ENCODE data around the gene RCVRN. TPM values are rescaled to one million over a fixed set of nuclear protein-coding genes. Genes with fewer than 3 reads are reported as not detected.

RCVRN gene
- total and polyA plus RNA-seq, 2 of the 8 experiments (the other 6 are each of a cell fraction or from before 2014, with no cell fraction given), result not detected

- H4K8ac ChIP-seq (ENCODE audit: extremely low read depth, insufficient read depth, low read length), result no peak overlapping the region
- H3K9ac ChIP-seq (replicated peaks in 1 of 4; ENCODE audit: extremely low read depth in 1 of 4, low read depth in 3 of 4, low read length in 3 of 4), result no peak overlapping the region
- H3K27me3 ChIP-seq (replicated peaks in 1 of 4; ENCODE audit: control insufficient read depth in 3 of 4, extremely low read depth in 1 of 4, insufficient read depth in 3 of 4, low read length in 3 of 4), result no peaks in the 10 kb centered on the region
- no peak overlapping the region for H4K5ac ChIP-seq (ENCODE audit: insufficient read length, low read depth, low read length)
- ChIA-PET POLR2A (ENCODE audit: partially characterized antibody) (interaction anchor here (1.3 kb wide), 1 partner anchor 15 kb away, joined by 3 read pairs; no protein-coding TSS in a partner anchor), CTCF (ENCODE audit: partially characterized antibody) (interaction anchor here (0.7 to 7.6 kb wide), 4 partner anchors 13 to 212 kb away, joined by 3 to 75 read pairs (median 4); partner anchors contain the start of gene RCVRN)
- H2BK15ac ChIP-seq (ENCODE audit: low read length), result no peak overlapping the region
- 90% methylated on average over 9 of the region's 9 CpGs; no CpG with 5 or more reads in 1 of the 2 experiments for WGBS, 2 experiments (ENCODE audit: extremely low coverage in 1 of 2, insufficient coverage in 1 of 2, insufficient read length in 1 of 2, insufficient replicate concordance in 2 of 2, low coverage in 1 of 2, low lambda C conversion rate in 2 of 2, missing lambda C conversion rate in 1 of 2)
- no peak overlapping the region; the same call in none of the 2 replicates for H3K18ac ChIP-seq (ENCODE audit: extremely low read depth, low read length)
- no peaks in the 10 kb centered on the region for H3K23me2 ChIP-seq (ENCODE audit: low read depth, low read length)
- H4K91ac ChIP-seq (replicated peaks; ENCODE audit: insufficient read length, low read length), result no peak overlapping the region
- no peak overlapping the region for H3K23ac ChIP-seq (ENCODE audit: insufficient read length)
- H2BK5ac ChIP-seq (ENCODE audit: low read depth, low read length), result no peak overlapping the region; the same call in 1 of the 2 replicates
- H2AFZ ChIP-seq (ENCODE audit: low read length), result no peak overlapping the region
- H3K36me3 ChIP-seq (ENCODE audit: control insufficient read depth in 2 of 4, insufficient read depth in 4 of 4, low read length in 3 of 4), result no peaks in the 10 kb centered on the region
- peaks cover 0 to 2% of the 10 kb centered on the region in 2 experiments for H4K20me1 ChIP-seq (replicated peaks in 1 of 2; ENCODE audit: control insufficient read depth in 1 of 2, insufficient read depth in 2 of 2, low read length in 2 of 2)
- no peaks in the 10 kb centered on the region for H3K79me2 ChIP-seq (ENCODE audit: control insufficient read depth in 1 of 2, insufficient read depth in 2 of 2, low read length in 2 of 2)
- DNase-seq (ENCODE audit: low read depth in 1 of 2, low spot score in 2 of 2) (no peak), FAIRE-seq (no peak)
- TF ChIP-seq PHF8 (conservative IDR thresholded peaks at IDR 0.05; ENCODE audit: low read depth, low read length) (no peak), MAFK (IDR thresholded peaks at IDR 0.05; ENCODE audit: low read depth, low read length) (no peak), CBX8 (IDR thresholded peaks at IDR 0.05; ENCODE audit: borderline replicate concordance, low read depth, low read length) (no peak), ATF3 (IDR thresholded peaks at IDR 0.05; ENCODE audit: insufficient read depth, low read depth, low read length) (no peak), USF2 (IDR thresholded peaks at IDR 0.05; ENCODE audit: low read length) (no peak), SRF (IDR thresholded peaks at IDR 0.05; ENCODE audit: low read depth, low read length) (no peak), TEAD4 (IDR thresholded peaks at IDR 0.05; ENCODE audit: low read depth, low read length) (no peak), KDM4A (IDR thresholded peaks at IDR 0.05; ENCODE audit: low read depth, low read length, severe bottlenecking) (no peak), NANOG (IDR thresholded peaks at IDR 0.05; ENCODE audit: insufficient read depth, low read depth, low read length, poor library complexity, severe bottlenecking) (no peak), SP2 (IDR thresholded peaks at IDR 0.05; ENCODE audit: low read length) (no peak)
- H3K14ac ChIP-seq (ENCODE audit: insufficient read length), result no peak overlapping the region
- H2BK20ac ChIP-seq (ENCODE audit: low read length), result no peak overlapping the region
- H2BK120ac ChIP-seq (replicated peaks; ENCODE audit: low read depth, low read length), result no peak overlapping the region
- H3K56ac ChIP-seq (replicated peaks; ENCODE audit: insufficient read length, low read depth, low read length), result no peak overlapping the region
- H3K4me1 ChIP-seq (replicated peaks in 1 of 4; ENCODE audit: control insufficient read depth in 3 of 4, insufficient read depth in 4 of 4, low read length in 3 of 4), result no peaks in the 10 kb centered on the region
- no peak overlapping the region for H3K4me3 ChIP-seq (ENCODE audit: extremely low read depth in 1 of 4, insufficient read depth in 2 of 4, low read depth in 3 of 4, low read length in 4 of 4)
- H3K79me1 ChIP-seq (ENCODE audit: low read depth, low read length), result no peaks in the 10 kb centered on the region
- no peak overlapping the region for H3K4ac ChIP-seq (replicated peaks; ENCODE audit: insufficient read length, low read depth, low read length)
- no peak overlapping the region for H2AK5ac ChIP-seq (ENCODE audit: low read depth, low read length)
- no peak overlapping the region for H3K27ac ChIP-seq (ENCODE audit: low read depth, low read length)
- H3K4me2 ChIP-seq (ENCODE audit: insufficient read depth in 1 of 2, low read depth in 2 of 2, low read length in 2 of 2), result no peak overlapping the region
- no peak overlapping the region for H2BK12ac ChIP-seq (ENCODE audit: low read depth, low read length)
- H3K9me3 ChIP-seq (ENCODE audit: insufficient read depth in 2 of 2, low read depth in 1 of 2, low read length in 1 of 2), result peaks cover 0 to 3% of the 10 kb centered on the region in 2 experiments; a peak in 2 of 4 replicates
These were observed 35.8 kb upstream of the RCVRN start for GRCh38 chr17:9940841-9941240.

Data from H1 (cell line).